HG03039 (cell line): ENCODE measurements around the gene NID2.

Source experiments
- ATAC-seq: cut with Tn5 transposase; IDR thresholded peaks from one replicate; pipeline ENCODE4 v1.9.1; 2021; ENCODE audit warnings: mild to moderate bottlenecking, moderate library complexity; ENCODE audit not compliant: unreplicated experiment

The NID2 gene

GRCh38 chr14:51962711-51963110 lies 106.1 kb downstream of the NID2 start:
- no peak for ATAC-seq

- ATAC-seq = no peak
Observed at GRCh38 chr14:51960866-51961265, 108.0 kb downstream of the NID2 start.

GRCh38 chr14:51959928-51960327 lies 108.9 kb downstream of the NID2 start:
- ATAC-seq = no peak

- ATAC-seq = no peak
Observed at GRCh38 chr14:51957950-51958349, 110.9 kb downstream of the NID2 start.
